Esophagus squamous epithelium (tissue), 5 donors: ENCODE measurements around the gene CFL1. TPM values are rescaled to one million over a fixed set of nuclear protein-coding genes. Genes with fewer than 3 reads are reported as not detected.

ENCODE experiments used
- DNase-seq: peaks from one replicate; lab custom pipeline; 2025; lab: John Stamatoyannopoulos, UW
- H3K27ac ChIP-seq, 4 donors: fragments of 200-600 bp; sonication (generic); one replicate each; pipeline ENCODE4 v1.5.1; 2016 to 2019; ENCODE audit warnings: mild to moderate bottlenecking in 1 of 4
- H3K27me3 ChIP-seq, 4 donors: fragments of 200-600 bp; sonication (generic); 1 replicate in 3 of 4; 2 replicates in 1 of 4; pipeline versions ENCODE4 v1.5.1 to v1.6.0; 2017 to 2021; ENCODE audit warnings: antibody characterized with exemption in 1 of 4
- H3K36me3 ChIP-seq, 3 donors: fragments of 200-600 bp; sonication (generic); one replicate each; pipeline ENCODE4 v1.5.1; 2016 to 2019
- H3K4me1 ChIP-seq, 3 donors: fragments of 200-600 bp; sonication (generic); one replicate each; pipeline ENCODE4 v1.5.1; 2017 to 2019
- H3K4me3 ChIP-seq, 4 donors: fragments of 200-600 bp; sonication (generic); 1 replicate in 3 of 4; 2 replicates in 1 of 4; pipeline ENCODE4 v1.5.1; 2016 to 2019; ENCODE audit warnings: mild to moderate bottlenecking in 2 of 4, moderate library complexity in 1 of 4
- H3K9me3 ChIP-seq, 3 donors: fragments of 200-600 bp; sonication (generic); one replicate each; pipeline ENCODE4 v1.5.1; 2016 to 2019
- CTCF ChIP-seq, 6 experiments: fragments of 450-650 bp in 4 of 6; fragments of 200-600 bp in 2 of 6; sonication (generic) in 2 of 6; IDR thresholded peaks; one replicate each; pipeline ENCODE4 v1.5.1; 2016 to 2019; ENCODE audit warnings: antibody characterized with exemption in 6 of 6, mild to moderate bottlenecking in 4 of 6, moderate library complexity in 4 of 6
- POLR2A ChIP-seq, 4 donors: fragments of 450-650 bp; IDR thresholded peaks; one replicate each; pipeline ENCODE4 v1.6.1; 2017; ENCODE audit warnings: antibody characterized with exemption in 4 of 4, mild to moderate bottlenecking in 4 of 4, moderate library complexity in 3 of 4
- WGBS, 2 donors: methylation state at CpG; one replicate each; pipeline ENCODE4 v1.1.5; 2018; 5-methylcytosine and 5-hydroxymethylcytosine counted together
- intact Hi-C: fragments of 100-400 bp; cut with DNase I; formaldehyde crosslinking; loops from one replicate; pipeline ENCODE4 v1.15.0; 2022
- total RNA-seq, 4 donors: library from RNA; depleted of rRNA; stranded (reverse); fragments of >200 nt; gene quantifications; one replicate each; pipeline ENCODE4 v1.1.0, GENCODE V29; 2016
- donor health status: DM: yes; HTN: yes; CAD: no.

Gene CFL1
- total RNA-seq, 4 donors from 2014 or later: 453 to 833 (median 750) TPM

- TF ChIP-seq CTCF (IDR thresholded peaks at IDR 0.05): no peak
- TF ChIP-seq POLR2A (IDR thresholded peaks at IDR 0.05): no peak
- no peak for DNase-seq
- H3K27ac ChIP-seq: peak overlapping the region in 1 of 4 donors; percentile 6
These were observed 43.6 kb downstream of the CFL1 start for GRCh38 chr11:65814131-65814985.

GRCh38 chr11:65811764-65812475, 46.1 kb downstream of the CFL1 start:
- DNase-seq: no peak
- intact Hi-C loops: no loop called here
- H3K27me3 ChIP-seq: peaks cover 0 to 26% (median 0%) of the 10 kb centered on the region in 4 donors
- H3K36me3 ChIP-seq: no peaks in the 10 kb centered on the region
- 56 to 61% methylated on average over 11 to 15 of the region's 19 CpGs for WGBS, 2 donors
- peaks cover 2 to 58% (median 8%) of the 10 kb centered on the region in 3 donors for H3K4me1 ChIP-seq
- no peak overlapping the region for H3K4me3 ChIP-seq
- TF ChIP-seq CTCF (IDR thresholded peaks at IDR 0.05) (no peak), POLR2A (IDR thresholded peaks at IDR 0.05) (no peak)
- no peak overlapping the region for H3K27ac ChIP-seq
- H3K9me3 ChIP-seq: no peaks in the 10 kb centered on the region

More at GRCh38 chr11:65814131-65814985, 43.6 kb downstream of the CFL1 start:
- Histone ChIP-seq H3K9me3 (no peaks in the 10 kb centered on the region), H3K4me1 (peaks cover 8 to 58% (median 12%) of the 10 kb centered on the region in 3 donors), H3K4me3 (no peak overlapping the region), H3K36me3 (no peaks in the 10 kb centered on the region), H3K27me3 (peaks cover 0 to 4% (median 0%) of the 10 kb centered on the region in 4 donors)
- intact Hi-C loops: no loop called here
- WGBS, 2 donors: 48 to 62% methylated on average over 15 to 17 of the region's 18 CpGs

- DNase-seq: no peak
- TF ChIP-seq POLR2A (IDR thresholded peaks at IDR 0.05) (no peak), CTCF (IDR thresholded peaks at IDR 0.05) (peak in 1 of 6 experiments; percentile 6)
- peaks cover 0 to 42% (median 6%) of the 10 kb centered on the region in 3 donors for H3K4me1 ChIP-seq
- no peak overlapping the region for H3K27ac ChIP-seq
- intact Hi-C loops: no loop called here
- no peaks in the 10 kb centered on the region for H3K9me3 ChIP-seq
- no peak overlapping the region for H3K4me3 ChIP-seq
- no peaks in the 10 kb centered on the region for H3K36me3 ChIP-seq
- 62 to 68% methylated on average over 21 to 22 of the region's 23 CpGs for WGBS, 2 donors
- H3K27me3 ChIP-seq: peaks cover 0 to 42% (median 0%) of the 10 kb centered on the region in 4 donors
These were observed 47.7 kb downstream of the CFL1 start for GRCh38 chr11:65810046-65810868.

- 45 to 64% methylated on average over 4 of the region's 9 CpGs for WGBS, 2 donors
- Histone ChIP-seq H3K4me1 (peaks cover 0 to 35% (median 4%) of the 10 kb centered on the region in 3 donors), H3K27ac (no peak overlapping the region), H3K27me3 (peaks cover 0 to 49% (median 0%) of the 10 kb centered on the region in 4 donors), H3K4me3 (no peak overlapping the region), H3K36me3 (no peaks in the 10 kb centered on the region), H3K9me3 (no peaks in the 10 kb centered on the region)
- TF ChIP-seq CTCF (IDR thresholded peaks at IDR 0.05): no peak
- TF ChIP-seq POLR2A (IDR thresholded peaks at IDR 0.05): no peak
- no peak for DNase-seq
- intact Hi-C loops: no loop called here
These were observed 48.5 kb downstream of the CFL1 start for GRCh38 chr11:65809496-65809895.
